H1 (cell line): ENCODE results near the gene BORCS8. TPM values are rescaled to one million over a fixed set of nuclear protein-coding genes. Genes with fewer than 3 reads are reported as not detected.

Source experiments
- CTCF ChIA-PET: fragments of 300-600 bp; sonication (Branson Sonifier 250); formaldehyde crosslinking; loops from one replicate; lab custom pipeline; 2021; ENCODE audit not compliant: partially characterized antibody; lab: Charles Lee
- POLR2A ChIA-PET: fragments of 300-600 bp; sonication (Branson Sonifier 250); formaldehyde crosslinking; loops from one replicate; lab custom pipeline; 2021; ENCODE audit warnings: inconsistent platforms; ENCODE audit not compliant: partially characterized antibody; lab: Charles Lee
- DNase-seq, 2 experiments: peaks; one replicate each; pipeline versions ENCODE4 v3.0.0 to v3.0.0-alpha.2; 2010 to 2022; ENCODE audit warnings: low spot score in 2 of 2, low read depth in 1 of 2, mixed read lengths in 1 of 2
- FAIRE-seq: peaks from 2 replicates; lab custom pipeline; 2011; peaks lifted over from hg19 to GRCh38; lab: Jason Lieb, UNC
- H2AFZ ChIP-seq: 2 replicates; pipeline ENCODE4 v1.8.1; 2012; ENCODE audit warnings: low read length, inconsistent platforms
- H2AK5ac ChIP-seq: 2 replicates; pipeline ENCODE4 v1.6.1; 2013; ENCODE audit warnings: low read depth, low read length
- H2BK120ac ChIP-seq: replicated peaks from 2 replicates; pipeline ENCODE3; 2013; ENCODE audit warnings: low read depth, low read length, inconsistent platforms
- H2BK12ac ChIP-seq: 2 replicates; pipeline ENCODE4 v1.6.1; 2013; ENCODE audit warnings: low read depth, low read length
- H2BK15ac ChIP-seq: 2 replicates; pipeline ENCODE4 v1.6.1; 2013; ENCODE audit warnings: low read length
- H2BK20ac ChIP-seq: 2 replicates; pipeline ENCODE4 v1.6.1; 2013; ENCODE audit warnings: low read length
- H2BK5ac ChIP-seq: 2 replicates; pipeline ENCODE4 v1.6.1; 2013; ENCODE audit warnings: low read depth, low read length
- H3K14ac ChIP-seq: 2 replicates; pipeline ENCODE4 v1.6.1; 2013; ENCODE audit warnings: inconsistent platforms; ENCODE audit not compliant: insufficient read length
- H3K18ac ChIP-seq: 2 replicates; pipeline ENCODE4 v1.6.1; 2013; ENCODE audit warnings: low read length; ENCODE audit errors: extremely low read depth
- H3K23ac ChIP-seq: 2 replicates; pipeline ENCODE4 v1.6.1; 2013; ENCODE audit warnings: inconsistent platforms; ENCODE audit not compliant: insufficient read length
- H3K23me2 ChIP-seq: 2 replicates; pipeline ENCODE4 v1.6.1; 2013; ENCODE audit warnings: low read depth, low read length
- H3K27ac ChIP-seq: 2 replicates; pipeline ENCODE4 v1.6.1; 2011; ENCODE audit warnings: low read depth, low read length, inconsistent platforms
- H3K27me3 ChIP-seq, 4 experiments: replicated peaks in 1 of 4; 1 replicate in 1 of 4; 2 replicates in 3 of 4; pipeline versions ENCODE4 v1.6.1 to v1.8.1; 2011 to 2013; ENCODE audit warnings: low read length in 3 of 4, mild to moderate bottlenecking in 3 of 4, inconsistent platforms in 2 of 4, mixed read lengths in 2 of 4, moderate library complexity in 1 of 4; ENCODE audit not compliant: control insufficient read depth in 3 of 4, insufficient read depth in 3 of 4; ENCODE audit errors: extremely low read depth in 1 of 4
- H3K36me3 ChIP-seq, 4 experiments: 2 replicates each; pipeline versions ENCODE4 v1.6.1 to v1.8.1; 2011 to 2013; ENCODE audit warnings: mild to moderate bottlenecking in 4 of 4, low read length in 3 of 4, moderate library complexity in 2 of 4, control low read depth in 1 of 4, inconsistent platforms in 1 of 4; ENCODE audit not compliant: insufficient read depth in 4 of 4, control insufficient read depth in 2 of 4
- H3K4ac ChIP-seq: replicated peaks from 2 replicates; pipeline ENCODE3; 2013; ENCODE audit warnings: low read length, low read depth, mixed read lengths, inconsistent platforms; ENCODE audit not compliant: insufficient read length
- H3K4me1 ChIP-seq, 4 experiments: replicated peaks in 1 of 4; 1 replicate in 1 of 4; 2 replicates in 3 of 4; pipeline versions ENCODE4 v1.6.1 to v1.8.1; 2011 to 2013; ENCODE audit warnings: low read length in 3 of 4, inconsistent platforms in 2 of 4, mixed read lengths in 1 of 4; ENCODE audit not compliant: insufficient read depth in 4 of 4, control insufficient read depth in 3 of 4
- H3K4me2 ChIP-seq, 2 experiments: 2 replicates each; pipeline versions ENCODE4 v1.6.1 to v1.8.1; 2011 to 2013; ENCODE audit warnings: low read depth in 2 of 2, low read length in 2 of 2, control low read depth in 1 of 2, inconsistent platforms in 1 of 2, mild to moderate bottlenecking in 1 of 2; ENCODE audit not compliant: insufficient read depth in 1 of 2
- H3K4me3 ChIP-seq, 4 experiments: fragments of 200-600, 300-600 bp in 1 of 4; sonication (generic), shearing (Covaris generic), sonication (Bioruptor Twin) in 1 of 4; 2 replicates each; pipeline versions ENCODE4 v1.5.1 to v1.8.1; 2011 to 2016; ENCODE audit warnings: low read length in 4 of 4, low read depth in 3 of 4, control low read depth in 2 of 4, inconsistent platforms in 2 of 4, mild to moderate bottlenecking in 2 of 4, mixed read lengths in 1 of 4, moderate library complexity in 1 of 4; ENCODE audit not compliant: insufficient read depth in 2 of 4; ENCODE audit errors: extremely low read depth in 1 of 4
- H3K56ac ChIP-seq: replicated peaks from 2 replicates; pipeline ENCODE3; 2013; ENCODE audit warnings: low read depth, mild to moderate bottlenecking, mixed read lengths, low read length, inconsistent platforms; ENCODE audit not compliant: insufficient read length
- H3K79me1 ChIP-seq: 2 replicates; pipeline ENCODE4 v1.6.1; 2013; ENCODE audit warnings: low read depth, low read length, control low read depth
- H3K79me2 ChIP-seq, 2 experiments: 2 replicates each; pipeline versions ENCODE4 v1.6.1 to v1.8.1; 2012 to 2013; ENCODE audit warnings: low read length in 2 of 2, mild to moderate bottlenecking in 2 of 2, inconsistent platforms in 1 of 2; ENCODE audit not compliant: insufficient read depth in 2 of 2, control insufficient read depth in 1 of 2
- H3K9ac ChIP-seq, 4 experiments: replicated peaks in 1 of 4; 1 replicate in 1 of 4; 2 replicates in 3 of 4; pipeline versions ENCODE4 v1.6.1 to v1.8.1; 2011 to 2013; ENCODE audit warnings: low read depth in 3 of 4, low read length in 3 of 4, control low read depth in 2 of 4, mild to moderate bottlenecking in 2 of 4, moderate library complexity in 2 of 4, inconsistent platforms in 1 of 4; ENCODE audit errors: extremely low read depth in 1 of 4
- H3K9me3 ChIP-seq, 2 experiments: 2 replicates each; pipeline versions ENCODE4 v1.6.1 to v1.8.1; 2012 to 2013; ENCODE audit warnings: mild to moderate bottlenecking in 2 of 2, moderate library complexity in 2 of 2, control low read depth in 1 of 2, inconsistent platforms in 1 of 2, low read depth in 1 of 2, low read length in 1 of 2, mixed read lengths in 1 of 2; ENCODE audit not compliant: insufficient read depth in 2 of 2
- H4K20me1 ChIP-seq, 2 experiments: replicated peaks in 1 of 2; 2 replicates each; pipeline versions ENCODE3 to v1.8.1; 2011 to 2013; ENCODE audit warnings: inconsistent platforms in 2 of 2, low read length in 2 of 2, mild to moderate bottlenecking in 1 of 2; ENCODE audit not compliant: insufficient read depth in 2 of 2, control insufficient read depth in 1 of 2
- H4K5ac ChIP-seq: 2 replicates; pipeline ENCODE4 v1.6.1; 2013; ENCODE audit warnings: low read length, low read depth, mixed read lengths, inconsistent platforms; ENCODE audit not compliant: insufficient read length
- H4K8ac ChIP-seq: 2 replicates; pipeline ENCODE4 v1.8.0; 2013; ENCODE audit warnings: mild to moderate bottlenecking, moderate library complexity, low read length, inconsistent platforms; ENCODE audit not compliant: insufficient read depth; ENCODE audit errors: extremely low read depth
- H4K91ac ChIP-seq: replicated peaks from 2 replicates; pipeline ENCODE3; 2013; ENCODE audit warnings: low read length, mixed read lengths, inconsistent platforms; ENCODE audit not compliant: insufficient read length
- CHD1 ChIP-seq: IDR thresholded peaks from 2 replicates; pipeline ENCODE4 v1.6.1; 2012; ENCODE audit warnings: low read depth, low read length, improper control_type of control experiment
- GTF2F1 ChIP-seq: IDR thresholded peaks from 2 replicates; pipeline ENCODE4 v1.6.1; 2012; ENCODE audit warnings: low read depth, low read length, improper control_type of control experiment, borderline replicate concordance
- PHF8 ChIP-seq: fragments of 200-600 bp; sonication (generic); conservative IDR thresholded peaks from 2 replicates; pipeline ENCODE4 v1.7.1; 2012; ENCODE audit warnings: low read depth, mild to moderate bottlenecking, inconsistent platforms, low read length, moderate library complexity
- RNF2 ChIP-seq: fragments of 200-900, 300-1000 bp; sonication (generic); IDR thresholded peaks from 2 replicates; pipeline ENCODE4 v1.7.1; 2016; ENCODE audit warnings: borderline replicate concordance, low read depth, mild to moderate bottlenecking, antibody characterized with exemption, low read length; ENCODE audit not compliant: poor library complexity, severe bottlenecking; ENCODE audit errors: missing control alignments
- RXRA ChIP-seq: IDR thresholded peaks from 2 replicates; pipeline ENCODE4 v1.6.1; 2011; ENCODE audit warnings: low read depth, mild to moderate bottlenecking, low read length, moderate library complexity; ENCODE audit not compliant: insufficient read depth
- SIN3A ChIP-seq, 2 experiments: IDR thresholded peaks in 1 of 2; conservative IDR thresholded peaks in 1 of 2; 2 replicates each; pipeline ENCODE4 v1.6.1; 2011 to 2012; ENCODE audit warnings: low read length in 2 of 2, improper control_type of control experiment in 1 of 2, low read depth in 1 of 2, mild to moderate bottlenecking in 1 of 2
- SP2 ChIP-seq: IDR thresholded peaks from 2 replicates; pipeline ENCODE4 v1.6.1; 2012; ENCODE audit warnings: mild to moderate bottlenecking, low read length, inconsistent platforms
- SRF ChIP-seq: IDR thresholded peaks from 2 replicates; pipeline ENCODE4 v1.6.1; 2011; ENCODE audit warnings: mild to moderate bottlenecking, low read depth, low read length, moderate library complexity
- SUZ12 ChIP-seq: fragments of 200-600 bp; sonication (generic); IDR thresholded peaks from 2 replicates; pipeline ENCODE4 v1.6.1; 2012; ENCODE audit warnings: mild to moderate bottlenecking, inconsistent platforms, low read length, moderate library complexity, mixed read lengths
- ZNF274 ChIP-seq: IDR thresholded peaks from 2 replicates; pipeline ENCODE4 v1.7.0; 2012; ENCODE audit warnings: low read length, borderline replicate concordance; ENCODE audit errors: extremely low read depth
- WGBS, 2 experiments: shearing (Covaris generic) in 1 of 2; methylation state at CpG; one replicate each; pipeline versions ENCODE4 v1.1.6 to v1.1.7; 2013 to 2015; ENCODE audit warnings: low lambda C conversion rate in 2 of 2, mixed read lengths in 2 of 2, inconsistent platforms in 1 of 2, low coverage in 1 of 2, missing lambda C conversion rate in 1 of 2; ENCODE audit not compliant: insufficient replicate concordance in 2 of 2, insufficient coverage in 1 of 2, insufficient read length in 1 of 2; ENCODE audit errors: extremely low coverage in 1 of 2, missing lambda C conversion rate in 1 of 2; 5-methylcytosine and 5-hydroxymethylcytosine counted together
- polyA plus RNA-seq, 7 experiments: library from polyadenylated mRNA; depleted of rRNA in 3 of 7; stranded (reverse) in 5 of 7; unstranded in 2 of 7; fragments of >200 nt in 5 of 7; fragments of 200-250 nt in 2 of 7; gene quantifications; 1 replicate in 5 of 7; 2 replicates in 1 of 7; 4 replicates in 1 of 7; pipeline versions ENCODE4 v1.2.1 to v1.2.3, GENCODE V29; 2011 to 2013; ENCODE audit warnings: missing spikeins in 2 of 7, mixed read lengths in 2 of 7
- total RNA-seq: library from RNA; stranded (reverse); fragmentation: NEBNext Ultra II Directional; extraction: Animal tissue kit (Norgen Biotek cat#: 25700); gene quantifications from 2 replicates; pipeline ENCODE4 v1.2.1, GENCODE V29; 2021
- TF ChIP-seq, protein P1 (sequence below): IDR thresholded peaks from 2 replicates; pipeline ENCODE4 v1.6.1; 2012; ENCODE audit warnings: inconsistent platforms

Gene BORCS8
- total and polyA plus RNA-seq, 2 of the 8 experiments (the other 6 are each of a cell fraction or from before 2014, with no cell fraction given) = 15.0 to 15.9 TPM

DNA sequence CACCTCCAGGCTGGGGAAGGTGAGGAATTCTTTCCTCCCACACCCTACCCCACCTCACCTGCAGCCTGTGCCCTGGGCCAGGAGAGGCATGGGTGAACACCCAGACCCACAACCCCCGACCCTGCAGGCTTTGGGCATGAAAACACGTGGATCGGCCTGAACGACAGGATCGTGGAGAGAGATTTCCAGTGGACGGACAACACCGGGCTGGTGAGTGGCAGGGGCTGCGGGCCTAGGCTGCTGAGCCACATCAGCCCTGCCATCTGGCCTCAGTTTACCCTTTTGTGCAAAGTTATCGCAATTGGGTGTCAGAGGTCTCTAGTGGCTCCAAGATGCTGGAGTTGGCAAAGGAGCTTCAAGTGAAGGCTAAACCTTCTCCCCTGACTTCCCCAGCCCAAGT lies 48.5 kb upstream of the BORCS8 start:
- no peak overlapping the region for H4K5ac ChIP-seq
- TF ChIP-seq RXRA (no peak), SUZ12 (no peak), SIN3A (conservative IDR thresholded peaks at IDR 0.05 in 1 of 2, IDR thresholded peaks at IDR 0.05 in 1 of 2; ENCODE audit: low read depth in 1 of 2, low read length in 2 of 2) (no peak), CHD1 (no peak), GTF2F1 (no peak), RNF2 (no peak), ZNF274 (no peak), SRF (no peak), PHF8 (no peak), SP2 (no peak)
- TF ChIP-seq, protein P1, sequence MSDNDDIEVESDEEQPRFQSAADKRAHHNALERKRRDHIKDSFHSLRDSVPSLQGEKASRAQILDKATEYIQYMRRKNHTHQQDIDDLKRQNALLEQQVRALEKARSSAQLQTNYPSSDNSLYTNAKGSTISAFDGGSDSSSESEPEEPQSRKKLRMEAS = no peak

More for the DNA sequence above, 48.5 kb upstream of the BORCS8 start:
- H3K79me1 ChIP-seq = no peaks in the 10 kb centered on the region
- no peak overlapping the region for H2BK5ac ChIP-seq
- H4K8ac ChIP-seq = 0 out of 2 replicates have a peak overlapping the region, but pooled peaks have one; percentile 21
- H2BK120ac ChIP-seq = no peak overlapping the region
- H3K27me3 ChIP-seq = no peaks in the 10 kb centered on the region; a peak in 2 of 7 replicates
- DNase-seq (no peak), FAIRE-seq (no peak)
- ChIA-PET POLR2A (interaction anchor here (0.6 to 1.2 kb wide), 2 partner anchors 55 to 189 kb away, joined by 3 to 5 read pairs; no protein-coding TSS in a partner anchor), CTCF (no interaction called here)
- no peak overlapping the region for H3K56ac ChIP-seq
- H3K36me3 ChIP-seq = no peaks in the 10 kb centered on the region
- H2BK15ac ChIP-seq = no peak overlapping the region
- no peak overlapping the region for H2BK12ac ChIP-seq
- no peak overlapping the region for H3K27ac ChIP-seq
- no peak overlapping the region for H3K9ac ChIP-seq
- no peaks in the 10 kb centered on the region for H3K79me2 ChIP-seq
- H3K4me2 ChIP-seq = no peak overlapping the region
- no peak overlapping the region for H3K4me3 ChIP-seq
- no peaks in the 10 kb centered on the region for H3K9me3 ChIP-seq
- no peaks in the 10 kb centered on the region for H4K20me1 ChIP-seq
- 0 out of 2 replicates have a peak overlapping the region, but pooled peaks have one; percentile 53 for H2AK5ac ChIP-seq
- H3K4ac ChIP-seq = no peak overlapping the region
- H4K91ac ChIP-seq = no peak overlapping the region
- no peaks in the 10 kb centered on the region for H3K4me1 ChIP-seq
- H3K14ac ChIP-seq = no peak overlapping the region
- no peak overlapping the region for H3K18ac ChIP-seq
- 91% methylated on average over 9 of the region's 9 CpGs; no CpG with 5 or more reads in 1 of the 2 experiments for WGBS, 2 experiments
- H3K23ac ChIP-seq = no peak overlapping the region
- no peak overlapping the region for H2AFZ ChIP-seq
- no peak overlapping the region for H2BK20ac ChIP-seq
- no peaks in the 10 kb centered on the region for H3K23me2 ChIP-seq
